Fibroblast of lung (primary cell): ENCODE data around the gene MYLK.

ENCODE experiments used
- EZH2 ChIP-seq: IDR thresholded peaks from 2 replicates; pipeline ENCODE4 v1.5.1; 2012; ENCODE audit warnings: low read length, control low read depth, mild to moderate bottlenecking; ENCODE audit errors: missing control alignments
- TF ChIP-seq, protein P1 (sequence below), 2 donors: IDR thresholded peaks in 1 of 2; conservative IDR thresholded peaks in 1 of 2; 1 replicate in 1 of 2; 2 replicates in 1 of 2; pipeline ENCODE4 v1.5.1; 2011 to 2012; ENCODE audit warnings: low read length in 2 of 2, control low read depth in 1 of 2, inconsistent platforms in 1 of 2, low read depth in 1 of 2, mild to moderate bottlenecking in 1 of 2

DNA sequence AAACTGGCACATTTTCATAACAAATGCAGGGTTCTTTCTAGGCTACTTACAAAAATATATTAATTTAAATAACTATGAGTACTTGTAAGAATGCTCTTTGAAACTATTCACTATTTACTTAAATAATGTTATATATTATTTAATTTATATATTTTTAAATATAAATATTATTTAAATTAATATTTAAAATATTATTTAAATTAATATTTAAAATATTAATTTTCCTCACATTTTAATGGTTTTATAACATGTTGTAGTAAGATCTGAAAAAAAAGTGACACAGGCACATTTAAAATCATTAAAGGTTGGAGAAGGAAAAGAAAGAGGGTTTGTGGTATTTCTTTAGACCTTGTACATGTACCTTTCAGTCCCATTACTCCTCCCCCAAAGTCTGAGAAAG, 42.3 kb upstream of the MYLK start:
- no peak for TF ChIP-seq EZH2
- TF ChIP-seq, protein P1, sequence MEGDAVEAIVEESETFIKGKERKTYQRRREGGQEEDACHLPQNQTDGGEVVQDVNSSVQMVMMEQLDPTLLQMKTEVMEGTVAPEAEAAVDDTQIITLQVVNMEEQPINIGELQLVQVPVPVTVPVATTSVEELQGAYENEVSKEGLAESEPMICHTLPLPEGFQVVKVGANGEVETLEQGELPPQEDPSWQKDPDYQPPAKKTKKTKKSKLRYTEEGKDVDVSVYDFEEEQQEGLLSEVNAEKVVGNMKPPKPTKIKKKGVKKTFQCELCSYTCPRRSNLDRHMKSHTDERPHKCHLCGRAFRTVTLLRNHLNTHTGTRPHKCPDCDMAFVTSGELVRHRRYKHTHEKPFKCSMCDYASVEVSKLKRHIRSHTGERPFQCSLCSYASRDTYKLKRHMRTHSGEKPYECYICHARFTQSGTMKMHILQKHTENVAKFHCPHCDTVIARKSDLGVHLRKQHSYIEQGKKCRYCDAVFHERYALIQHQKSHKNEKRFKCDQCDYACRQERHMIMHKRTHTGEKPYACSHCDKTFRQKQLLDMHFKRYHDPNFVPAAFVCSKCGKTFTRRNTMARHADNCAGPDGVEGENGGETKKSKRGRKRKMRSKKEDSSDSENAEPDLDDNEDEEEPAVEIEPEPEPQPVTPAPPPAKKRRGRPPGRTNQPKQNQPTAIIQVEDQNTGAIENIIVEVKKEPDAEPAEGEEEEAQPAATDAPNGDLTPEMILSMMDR (conservative IDR thresholded peaks at IDR 0.05 in 1 of 2, IDR thresholded peaks at IDR 0.05 in 1 of 2; ENCODE audit: low read depth in 1 of 2, low read length in 2 of 2), result no peak
